Measurements from ENCODE around the gene PUS10.
"Not testable (repeated sequence)": the region's sequence is repeated elsewhere in the genome, so short reads cannot be mapped to it uniquely, and the experiment has no call there.

DNA sequence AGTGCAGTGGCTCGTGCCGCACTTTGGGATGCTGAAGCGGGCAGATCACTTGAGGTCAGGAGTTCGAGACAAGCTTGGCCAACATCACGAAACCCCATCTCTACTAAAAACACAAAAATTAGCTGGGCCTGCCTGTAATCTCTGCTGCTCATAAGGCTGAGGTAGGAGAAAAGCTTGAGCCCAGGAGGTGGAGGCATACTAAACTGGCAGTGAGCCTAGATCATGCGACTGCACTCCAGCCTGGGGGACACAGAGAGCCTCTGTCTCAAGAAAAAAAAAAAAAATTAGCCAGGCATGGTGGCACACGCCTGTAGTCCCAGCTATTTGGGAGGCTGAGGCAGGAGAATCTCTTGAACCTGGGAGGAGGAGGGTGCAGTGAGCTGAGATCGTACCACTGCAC is 30.4 kb downstream of the PUS10 start:
- not testable (repeated sequence) for TF ChIP-seq CTCF, POLR2A (IDR thresholded peaks at IDR 0.05)

All from Peyer's patch (tissue), 4 donors.